ENCODE measurements around the gene MAPT.

MAPT gene

GRCh38 chr17:45976391-45976754, 82.0 kb downstream of the MAPT start:
- DNase-seq: no peak

GRCh38 chr17:45976755-45977505, 82.6 kb downstream of the MAPT start:
- DNase-seq: peak; percentile 58

DNA sequence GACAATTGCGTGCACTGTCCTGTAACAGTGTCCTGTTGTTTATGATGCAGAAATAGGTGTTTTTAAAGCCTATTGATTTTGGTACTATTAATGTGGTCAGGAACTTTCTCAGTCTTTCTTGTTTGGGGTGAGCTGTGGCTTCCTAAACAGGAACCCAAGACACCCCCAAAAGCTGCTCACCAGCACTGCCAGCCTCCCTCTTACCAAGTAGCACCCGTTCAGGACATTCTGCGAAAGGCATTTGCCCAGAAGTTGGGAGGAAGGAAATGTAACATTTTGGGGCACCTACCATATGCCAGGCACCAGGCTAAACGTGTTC, 83.1 kb downstream of the MAPT start:
- DNase-seq: no peak

DNA sequence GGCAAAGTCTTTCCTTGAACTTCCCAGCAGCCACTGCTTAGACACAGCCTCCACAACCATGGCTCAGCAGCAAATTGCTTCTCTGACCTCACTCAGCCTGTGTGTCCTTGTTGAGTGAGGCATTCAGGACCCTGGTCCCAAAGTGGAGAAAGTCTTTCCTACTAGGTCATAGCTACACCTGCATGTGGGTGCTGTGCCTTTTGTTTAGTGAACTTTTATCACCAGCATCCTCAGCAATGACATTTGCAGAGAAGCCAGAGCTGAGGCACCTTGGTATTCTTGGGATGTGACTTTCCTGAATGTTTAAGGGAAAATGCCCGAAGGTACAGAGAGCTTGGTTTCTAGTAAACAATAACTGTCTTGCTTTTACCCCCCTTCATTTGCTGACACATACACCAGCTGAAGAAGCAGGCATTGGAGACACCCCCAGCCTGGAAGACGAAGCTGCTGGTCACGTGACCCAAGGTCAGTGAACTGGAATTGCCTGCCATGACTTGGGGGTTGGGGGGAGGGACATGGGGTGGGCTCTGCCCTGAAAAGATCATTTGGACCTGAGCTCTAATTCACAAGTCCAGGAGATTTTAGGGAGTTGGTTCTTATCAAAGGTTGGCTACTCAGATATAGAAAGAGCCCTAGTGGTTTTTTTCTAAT, 83.7 kb downstream of the MAPT start:
- DNase-seq: no peak

- no peak for DNase-seq
Observed at GRCh38 chr17:45979137-45979536, 84.8 kb downstream of the MAPT start.

GRCh38 chr17:45980855-45981254, 86.5 kb downstream of the MAPT start:
- no peak for DNase-seq

- DNase-seq: no peak
Observed at GRCh38 chr17:45981306-45981705, 87.0 kb downstream of the MAPT start.

DNA sequence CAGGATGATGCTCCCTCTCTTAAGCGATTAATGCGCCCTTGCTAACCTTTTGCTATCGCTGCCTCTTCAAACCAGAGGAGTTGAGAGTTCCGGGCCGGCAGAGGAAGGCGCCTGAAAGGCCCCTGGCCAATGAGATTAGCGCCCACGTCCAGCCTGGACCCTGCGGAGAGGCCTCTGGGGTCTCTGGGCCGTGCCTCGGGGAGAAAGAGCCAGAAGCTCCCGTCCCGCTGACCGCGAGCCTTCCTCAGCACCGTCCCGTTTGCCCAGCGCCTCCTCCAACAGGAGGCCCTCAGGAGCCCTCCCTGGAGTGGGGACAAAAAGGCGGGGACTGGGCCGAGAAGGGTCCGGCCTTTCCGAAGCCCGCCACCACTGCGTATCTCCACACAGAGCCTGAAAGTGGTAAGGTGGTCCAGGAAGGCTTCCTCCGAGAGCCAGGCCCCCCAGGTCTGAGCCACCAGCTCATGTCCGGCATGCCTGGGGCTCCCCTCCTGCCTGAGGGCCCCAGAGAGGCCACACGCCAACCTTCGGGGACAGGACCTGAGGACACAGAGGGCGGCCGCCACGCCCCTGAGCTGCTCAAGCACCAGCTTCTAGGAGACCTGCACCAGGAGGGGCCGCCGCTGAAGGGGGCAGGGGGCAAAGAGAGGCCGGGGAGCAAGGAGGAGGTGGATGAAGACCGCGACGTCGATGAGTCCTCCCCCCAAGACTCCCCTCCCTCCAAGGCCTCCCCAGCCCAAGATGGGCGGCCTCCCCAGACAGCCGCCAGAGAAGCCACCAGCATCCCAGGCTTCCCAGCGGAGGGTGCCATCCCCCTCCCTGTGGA, 88.6 kb downstream of the MAPT start:
- no peak for DNase-seq

DNA sequence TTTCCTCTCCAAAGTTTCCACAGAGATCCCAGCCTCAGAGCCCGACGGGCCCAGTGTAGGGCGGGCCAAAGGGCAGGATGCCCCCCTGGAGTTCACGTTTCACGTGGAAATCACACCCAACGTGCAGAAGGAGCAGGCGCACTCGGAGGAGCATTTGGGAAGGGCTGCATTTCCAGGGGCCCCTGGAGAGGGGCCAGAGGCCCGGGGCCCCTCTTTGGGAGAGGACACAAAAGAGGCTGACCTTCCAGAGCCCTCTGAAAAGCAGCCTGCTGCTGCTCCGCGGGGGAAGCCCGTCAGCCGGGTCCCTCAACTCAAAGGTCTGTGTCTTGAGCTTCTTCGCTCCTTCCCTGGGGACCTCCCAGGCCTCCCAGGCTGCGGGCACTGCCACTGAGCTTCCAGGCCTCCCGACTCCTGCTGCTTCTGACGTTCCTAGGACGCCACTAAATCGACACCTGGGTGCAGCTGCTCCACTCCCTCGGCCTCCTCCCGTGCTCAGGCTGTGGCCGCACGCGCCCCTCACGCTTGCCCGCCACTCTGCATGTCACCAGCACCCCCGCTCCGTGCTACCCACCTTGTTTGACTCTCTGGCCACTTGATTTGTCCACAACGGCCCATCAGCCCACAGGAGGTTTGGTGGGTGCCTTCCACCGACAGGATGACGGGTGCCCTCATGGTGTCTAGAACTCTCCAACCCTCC, 89.4 kb downstream of the MAPT start:
- DNase-seq: no peak

DNA sequence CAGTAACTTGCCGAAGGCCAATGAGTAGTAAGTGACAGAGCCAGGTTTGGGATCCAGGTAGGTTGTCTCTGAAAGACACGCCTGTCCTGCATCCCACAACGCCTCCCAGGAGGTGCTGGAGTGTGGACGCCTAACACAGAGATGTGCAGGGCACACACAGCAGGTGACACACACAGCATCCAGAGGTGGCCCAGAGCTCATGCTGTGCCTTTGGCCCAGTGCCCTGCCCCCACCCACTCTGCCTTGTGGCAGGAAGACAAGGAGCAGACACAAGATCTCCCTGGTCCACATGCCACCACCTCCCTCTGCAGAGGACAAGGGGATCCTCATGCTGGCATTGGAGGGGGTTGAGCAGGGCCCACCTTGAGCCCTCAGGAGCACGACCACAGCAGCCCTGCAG, 90.0 kb downstream of the MAPT start:
- DNase-seq: no peak

DNA sequence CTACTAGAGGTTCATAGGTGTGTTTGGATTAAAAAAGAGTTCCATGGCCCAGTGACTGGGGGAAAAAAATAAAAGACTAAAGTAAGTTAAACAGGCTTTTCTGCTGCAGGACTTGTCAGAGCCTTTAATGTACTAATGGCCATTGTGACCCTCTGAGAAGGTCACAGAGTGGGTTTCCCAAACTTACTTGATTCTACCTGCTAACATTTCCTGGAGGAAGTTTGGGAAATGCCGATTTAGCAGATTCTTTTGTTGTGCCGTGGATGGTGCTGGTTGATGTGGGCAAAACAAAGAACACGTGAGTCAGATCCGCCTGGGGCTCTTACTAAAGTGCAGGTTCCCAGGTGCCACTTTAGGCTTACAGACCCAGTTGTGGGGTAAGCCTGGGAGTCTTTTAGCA, 91.1 kb downstream of the MAPT start:
- DNase-seq: no peak

DNA sequence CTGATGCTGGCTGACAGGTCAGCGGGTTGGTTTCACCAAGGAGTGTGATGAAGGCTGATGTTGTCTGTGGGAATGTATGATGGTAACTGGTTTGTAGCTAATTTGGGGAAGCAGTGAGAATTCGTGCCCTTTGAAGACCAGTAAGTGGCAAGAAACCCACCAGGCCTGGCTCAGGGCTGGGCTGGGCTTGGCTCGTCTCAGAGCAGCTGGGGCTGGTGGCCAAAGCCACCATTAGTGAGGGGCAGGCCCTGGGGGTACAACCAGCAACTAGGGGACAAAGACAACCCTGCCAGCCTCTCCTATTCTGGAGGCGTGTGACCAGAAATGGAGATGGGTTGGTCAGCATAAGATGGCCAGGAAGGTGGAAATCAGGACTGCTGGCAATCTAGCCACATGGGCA, 91.7 kb downstream of the MAPT start:
- no peak for DNase-seq

GRCh38 chr17:45987706-45988105, 93.4 kb downstream of the MAPT start:
- DNase-seq: no peak

DNA sequence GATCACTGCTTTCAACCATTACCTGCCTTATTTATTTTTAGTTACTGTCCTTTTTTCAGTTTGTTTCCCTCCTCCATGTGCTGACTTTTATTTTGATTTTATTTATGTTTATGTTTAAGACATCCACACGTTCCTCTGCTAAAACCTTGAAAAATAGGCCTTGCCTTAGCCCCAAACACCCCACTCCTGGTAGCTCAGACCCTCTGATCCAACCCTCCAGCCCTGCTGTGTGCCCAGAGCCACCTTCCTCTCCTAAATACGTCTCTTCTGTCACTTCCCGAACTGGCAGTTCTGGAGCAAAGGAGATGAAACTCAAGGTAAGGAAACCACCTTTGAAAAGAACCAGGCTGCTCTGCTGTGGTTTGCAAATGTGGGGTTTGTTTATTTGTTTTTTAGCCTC, 95.4 kb downstream of the MAPT start:
- DNase-seq: no peak

GRCh38 chr17:45990886-45991285, 96.5 kb downstream of the MAPT start:
- no peak for DNase-seq

DNA sequence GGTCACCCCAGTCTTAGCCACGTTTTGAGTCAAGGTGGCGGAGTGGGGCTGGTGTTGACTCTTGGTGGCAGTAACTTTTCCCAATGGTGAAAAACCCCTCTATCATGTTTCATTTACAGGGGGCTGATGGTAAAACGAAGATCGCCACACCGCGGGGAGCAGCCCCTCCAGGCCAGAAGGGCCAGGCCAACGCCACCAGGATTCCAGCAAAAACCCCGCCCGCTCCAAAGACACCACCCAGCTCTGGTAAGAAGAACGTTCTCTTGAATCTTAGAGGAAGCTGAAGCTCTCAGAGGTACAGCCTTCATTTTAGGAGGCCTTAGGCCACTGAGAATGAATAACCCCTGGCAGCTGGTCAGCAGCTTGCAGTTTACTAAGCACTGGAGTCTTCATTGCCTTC, 97.0 kb downstream of the MAPT start:
- DNase-seq: no peak

GRCh38 chr17:45992175-45992574, 97.8 kb downstream of the MAPT start:
- DNase-seq: no peak

GRCh38 chr17:45992904-45993303, 98.5 kb downstream of the MAPT start:
- no peak for DNase-seq

- DNase-seq: no peak
Observed at GRCh38 chr17:45993962-45994627, 99.7 kb downstream of the MAPT start.

DNA sequence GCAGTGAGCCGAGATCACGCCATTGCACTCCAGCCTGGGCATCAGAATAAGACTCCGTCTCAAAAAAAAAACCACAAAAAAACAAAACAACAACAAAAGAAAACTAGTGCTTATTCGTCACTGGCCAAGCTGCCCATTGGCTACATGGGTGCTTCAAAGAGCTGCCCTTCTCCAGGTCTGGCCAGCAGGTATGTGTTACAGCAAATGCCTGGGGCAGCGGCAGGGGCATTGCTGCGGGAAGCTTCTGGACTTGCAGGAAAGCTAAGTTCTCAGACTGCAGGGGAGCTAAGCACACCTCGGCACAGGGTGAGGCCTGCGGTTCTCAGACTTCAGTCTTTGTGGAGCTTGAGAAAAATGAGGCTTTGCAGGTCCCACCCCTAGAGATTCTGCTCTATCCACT, 100.6 kb downstream of the MAPT start:
- no peak for DNase-seq

- no peak for DNase-seq
Observed at GRCh38 chr17:45995627-45996270, 101.4 kb downstream of the MAPT start.

DNA sequence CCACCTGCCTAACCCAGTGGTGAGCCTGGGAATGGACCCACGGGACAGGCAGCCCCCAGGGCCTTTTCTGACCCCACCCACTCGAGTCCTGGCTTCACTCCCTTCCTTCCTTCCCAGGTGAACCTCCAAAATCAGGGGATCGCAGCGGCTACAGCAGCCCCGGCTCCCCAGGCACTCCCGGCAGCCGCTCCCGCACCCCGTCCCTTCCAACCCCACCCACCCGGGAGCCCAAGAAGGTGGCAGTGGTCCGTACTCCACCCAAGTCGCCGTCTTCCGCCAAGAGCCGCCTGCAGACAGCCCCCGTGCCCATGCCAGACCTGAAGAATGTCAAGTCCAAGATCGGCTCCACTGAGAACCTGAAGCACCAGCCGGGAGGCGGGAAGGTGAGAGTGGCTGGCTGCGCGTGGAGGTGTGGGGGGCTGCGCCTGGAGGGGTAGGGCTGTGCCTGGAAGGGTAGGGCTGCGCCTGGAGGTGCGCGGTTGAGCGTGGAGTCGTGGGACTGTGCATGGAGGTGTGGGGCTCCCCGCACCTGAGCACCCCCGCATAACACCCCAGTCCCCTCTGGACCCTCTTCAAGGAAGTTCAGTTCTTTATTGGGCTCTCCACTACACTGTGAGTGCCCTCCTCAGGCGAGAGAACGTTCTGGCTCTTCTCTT, 102.1 kb downstream of the MAPT start:
- DNase-seq: no peak

All from NCI-H226 (cell line).